HEK293 (cell line): ENCODE data around the gene GPHN.

Experiments
- CTCF ChIA-PET: fragments of 350-600 bp; formaldehyde crosslinking; extraction: SDS; loops from one replicate; lab custom pipeline; 2021; ENCODE audit warnings: antibody characterized with exemption; lab: Yijun Ruan, JAX
- POLR2A ChIA-PET: fragments of 300-600 bp; formaldehyde crosslinking; extraction: SDS; loops from one replicate; lab custom pipeline; 2020; ENCODE audit warnings: antibody characterized with exemption, inconsistent platforms; lab: Yijun Ruan, JAX
- H3K27ac ChIP-seq: fragments of 200-500 bp; sonication (Bioruptor generic); 2 replicates; pipeline ENCODE4 v1.5.1; 2014; ENCODE audit warnings: low read depth, low read length, control low read depth, inconsistent platforms; ENCODE audit errors: extremely low read depth
- H3K36me3 ChIP-seq, 2 experiments: fragments of 200-500 bp in 1 of 2; sonication (Bioruptor generic) in 1 of 2; 1 replicate in 1 of 2; 2 replicates in 1 of 2; pipeline ENCODE4 v1.5.1; 2014 to 2017; ENCODE audit warnings: inconsistent platforms in 2 of 2, low read length in 2 of 2; ENCODE audit not compliant: control insufficient read depth in 2 of 2, insufficient read depth in 1 of 2
- H3K4me1 ChIP-seq: fragments of 200-500 bp; sonication (Bioruptor generic); 2 replicates; pipeline ENCODE4 v1.5.1; 2014; ENCODE audit warnings: mild to moderate bottlenecking, low read length, inconsistent platforms; ENCODE audit not compliant: control insufficient read depth, insufficient read depth
- H3K4me3 ChIP-seq: 2 replicates; pipeline ENCODE4 v1.5.1; 2011; ENCODE audit warnings: low read depth, mild to moderate bottlenecking, control low read depth, low read length, moderate library complexity
- H3K9me3 ChIP-seq: fragments of 200-500 bp; sonication (Bioruptor generic); 2 replicates; pipeline ENCODE4 v1.5.1; 2014; ENCODE audit warnings: low read depth, low read length, inconsistent platforms; ENCODE audit not compliant: control insufficient read depth, insufficient read depth
- FEZF1 ChIP-seq: fragments of 450-650 bp; formaldehyde crosslinking; IDR thresholded peaks from 2 replicates; pipeline ENCODE4 v1.5.1; 2016; ENCODE audit warnings: missing biosample characterization, missing genetic modification characterization
- HOXA7 ChIP-seq: sonication (generic); formaldehyde crosslinking; IDR thresholded peaks from 2 replicates; pipeline ENCODE4 v1.8.1; 2022; ENCODE audit warnings: missing genetic modification reagents, borderline replicate concordance
- KLF7 ChIP-seq: fragments of 450-650 bp; formaldehyde crosslinking; IDR thresholded peaks from 2 replicates; pipeline ENCODE4 v1.5.1; 2016; ENCODE audit warnings: missing biosample characterization, missing genetic modification characterization, borderline replicate concordance
- SETDB1 ChIP-seq: IDR thresholded peaks from one replicate; pipeline ENCODE4 v1.6.1; 2017; ENCODE audit warnings: mild to moderate bottlenecking, low read length, moderate library complexity, mixed read lengths; ENCODE audit not compliant: insufficient read length
- YY1 ChIP-seq: fragments of 450-650 bp; formaldehyde crosslinking; IDR thresholded peaks from 2 replicates; pipeline ENCODE4 v1.5.1; 2018; ENCODE audit warnings: missing biosample characterization, missing genetic modification characterization
- YY2 ChIP-seq: fragments of 450-650 bp; formaldehyde crosslinking; IDR thresholded peaks from 2 replicates; pipeline ENCODE4 v1.5.1; 2016; ENCODE audit warnings: missing biosample characterization, missing genetic modification characterization
- ZBTB20 ChIP-seq: fragments of 450-650 bp; formaldehyde crosslinking; IDR thresholded peaks from 2 replicates; pipeline ENCODE4 v1.5.1; 2016; ENCODE audit warnings: missing biosample characterization, missing genetic modification characterization
- ZBTB8A ChIP-seq: fragments of 450-650 bp; formaldehyde crosslinking; IDR thresholded peaks from 2 replicates; pipeline ENCODE4 v1.5.1; 2016; ENCODE audit warnings: missing biosample characterization, missing genetic modification characterization
- ZFP41 ChIP-seq: fragments of 450-650 bp; formaldehyde crosslinking; IDR thresholded peaks from 2 replicates; pipeline ENCODE4 v1.5.1; 2016; ENCODE audit warnings: missing biosample characterization, missing genetic modification characterization, borderline replicate concordance
- ZNF10 ChIP-seq: fragments of 450-650 bp; formaldehyde crosslinking; IDR thresholded peaks from 2 replicates; pipeline ENCODE4 v1.5.1; 2017; ENCODE audit warnings: missing biosample characterization, missing genetic modification characterization
- ZNF280C ChIP-seq: fragments of 450-650 bp; formaldehyde crosslinking; IDR thresholded peaks from 2 replicates; pipeline ENCODE4 v1.5.1; 2016; ENCODE audit warnings: missing biosample characterization, missing genetic modification characterization
- ZNF335 ChIP-seq: fragments of 450-650 bp; formaldehyde crosslinking; conservative IDR thresholded peaks from 2 replicates; pipeline ENCODE4 v1.5.1; 2016; ENCODE audit warnings: missing biosample characterization, missing genetic modification characterization
- ZNF354C ChIP-seq: fragments of 450-650 bp; formaldehyde crosslinking; IDR thresholded peaks from 2 replicates; pipeline ENCODE4 v1.5.1; 2016; ENCODE audit warnings: missing biosample characterization, missing genetic modification characterization, low read depth, borderline replicate concordance
- ZNF529 ChIP-seq: fragments of 450-650 bp; formaldehyde crosslinking; IDR thresholded peaks from 2 replicates; pipeline ENCODE4 v1.5.1; 2017; ENCODE audit warnings: missing genetic modification characterization, missing biosample characterization; ENCODE audit not compliant: insufficient replicate concordance
- ZNF558 ChIP-seq: fragments of 450-650 bp; formaldehyde crosslinking; IDR thresholded peaks from 2 replicates; pipeline ENCODE4 v1.5.1; 2016; ENCODE audit warnings: missing biosample characterization, missing genetic modification characterization
- ZNF791 ChIP-seq: fragments of 450-650 bp; formaldehyde crosslinking; IDR thresholded peaks from 2 replicates; pipeline ENCODE4 v1.5.1; 2016; ENCODE audit warnings: missing biosample characterization, missing genetic modification characterization
- ZSCAN30 ChIP-seq: fragments of 450-650 bp; IDR thresholded peaks from 2 replicates; pipeline ENCODE4 v1.5.1; 2018; ENCODE audit warnings: missing biosample characterization, mild to moderate bottlenecking, missing genetic modification characterization, moderate library complexity
- TF ChIP-seq, protein P1 (sequence below): fragments of 450-650 bp; formaldehyde crosslinking; IDR thresholded peaks from 2 replicates; pipeline ENCODE4 v1.5.1; 2016; ENCODE audit warnings: missing biosample characterization, missing genetic modification characterization
- TF ChIP-seq, protein P2 (sequence below): fragments of 450-650 bp; formaldehyde crosslinking; IDR thresholded peaks from 2 replicates; pipeline ENCODE4 v1.5.1; 2016; ENCODE audit warnings: missing biosample characterization, missing genetic modification characterization, low read depth
- TF ChIP-seq, protein P3 (sequence below): fragments of 450-650 bp; formaldehyde crosslinking; IDR thresholded peaks from 2 replicates; pipeline ENCODE4; 2016; ENCODE audit warnings: missing biosample characterization, missing genetic modification characterization
- TF ChIP-seq, protein P4 (sequence below): fragments of 450-650 bp; formaldehyde crosslinking; IDR thresholded peaks from 2 replicates; pipeline ENCODE4 v1.5.1; 2017; ENCODE audit warnings: missing biosample characterization, missing genetic modification characterization

The GPHN gene

GRCh38 chr14:66804141-66804540, 296.2 kb downstream of the GPHN start (continued):
- TF ChIP-seq YY1 (tag by site-specific recombination) (no peak), ZNF10 (tag by site-specific recombination) (no peak), ZNF791 (tag by site-specific recombination) (no peak)
- TF ChIP-seq, all 188 proteins: peak for 0

GRCh38 chr14:66813636-66814035, 305.7 kb downstream of the GPHN start:
- POLR2A ChIA-PET, result no interaction called here

DNA sequence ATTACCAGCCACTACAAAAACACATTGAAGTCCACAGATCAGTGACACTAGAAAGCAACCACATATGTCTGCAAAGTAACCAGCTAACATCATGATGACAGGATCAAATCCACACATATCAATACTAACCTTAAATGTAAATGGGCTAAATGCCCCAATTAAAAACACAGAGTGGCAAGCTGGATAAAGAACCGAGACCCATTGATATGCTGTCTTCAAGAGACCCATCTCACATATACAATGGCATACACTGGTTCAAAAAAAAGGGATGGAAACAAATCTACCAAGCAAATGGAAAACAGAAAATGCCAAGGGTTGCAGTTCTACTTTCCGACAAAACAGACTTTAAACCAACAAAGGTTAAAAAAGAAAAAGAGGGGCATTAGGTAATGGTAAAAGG, 307.7 kb downstream of the GPHN start:
- Histone ChIP-seq H3K36me3 (peaks cover 0 to 11% of the 10 kb centered on the region in 2 experiments; a peak in 1 of 3 replicates), H3K4me3 (no peak overlapping the region), H3K9me3 (no peaks in the 10 kb centered on the region), H3K4me1 (no peaks in the 10 kb centered on the region), H3K27ac (no peak overlapping the region)
- CTCF ChIA-PET, result no interaction called here
- POLR2A ChIA-PET, result no interaction called here
- TF ChIP-seq ZNF529, result peak; percentile 88
- TF ChIP-seq SETDB1, result peak; percentile 87
- TF ChIP-seq ZNF558 (tag by site-specific recombination), result peak; percentile 50; the same call in 1 of the 2 replicates
- no peak for TF ChIP-seq ZBTB20 (tag by site-specific recombination)

More at GRCh38 chr14:66813636-66814035, 305.7 kb downstream of the GPHN start:
- TF ChIP-seq, protein P1, sequence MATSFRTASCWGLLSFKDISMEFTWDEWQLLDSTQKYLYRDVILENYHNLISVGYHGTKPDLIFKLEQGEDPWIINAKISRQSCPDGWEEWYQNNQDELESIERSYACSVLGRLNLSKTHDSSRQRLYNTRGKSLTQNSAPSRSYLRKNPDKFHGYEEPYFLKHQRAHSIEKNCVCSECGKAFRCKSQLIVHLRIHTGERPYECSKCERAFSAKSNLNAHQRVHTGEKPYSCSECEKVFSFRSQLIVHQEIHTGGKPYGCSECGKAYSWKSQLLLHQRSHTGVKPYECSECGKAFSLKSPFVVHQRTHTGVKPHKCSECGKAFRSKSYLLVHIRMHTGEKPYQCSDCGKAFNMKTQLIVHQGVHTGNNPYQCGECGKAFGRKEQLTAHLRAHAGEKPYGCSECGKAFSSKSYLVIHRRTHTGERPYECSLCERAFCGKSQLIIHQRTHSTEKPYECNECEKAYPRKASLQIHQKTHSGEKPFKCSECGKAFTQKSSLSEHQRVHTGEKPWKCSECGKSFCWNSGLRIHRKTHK (tag by site-specific recombination), result no peak
- no peak for TF ChIP-seq KLF7 (tag by site-specific recombination)
- TF ChIP-seq, protein P2, sequence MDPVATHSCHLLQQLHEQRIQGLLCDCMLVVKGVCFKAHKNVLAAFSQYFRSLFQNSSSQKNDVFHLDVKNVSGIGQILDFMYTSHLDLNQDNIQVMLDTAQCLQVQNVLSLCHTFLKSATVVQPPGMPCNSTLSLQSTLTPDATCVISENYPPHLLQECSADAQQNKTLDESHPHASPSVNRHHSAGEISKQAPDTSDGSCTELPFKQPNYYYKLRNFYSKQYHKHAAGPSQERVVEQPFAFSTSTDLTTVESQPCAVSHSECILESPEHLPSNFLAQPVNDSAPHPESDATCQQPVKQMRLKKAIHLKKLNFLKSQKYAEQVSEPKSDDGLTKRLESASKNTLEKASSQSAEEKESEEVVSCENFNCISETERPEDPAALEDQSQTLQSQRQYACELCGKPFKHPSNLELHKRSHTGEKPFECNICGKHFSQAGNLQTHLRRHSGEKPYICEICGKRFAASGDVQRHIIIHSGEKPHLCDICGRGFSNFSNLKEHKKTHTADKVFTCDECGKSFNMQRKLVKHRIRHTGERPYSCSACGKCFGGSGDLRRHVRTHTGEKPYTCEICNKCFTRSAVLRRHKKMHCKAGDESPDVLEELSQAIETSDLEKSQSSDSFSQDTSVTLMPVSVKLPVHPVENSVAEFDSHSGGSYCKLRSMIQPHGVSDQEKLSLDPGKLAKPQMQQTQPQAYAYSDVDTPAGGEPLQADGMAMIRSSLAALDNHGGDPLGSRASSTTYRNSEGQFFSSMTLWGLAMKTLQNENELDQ (tag by site-specific recombination), result no peak
- Histone ChIP-seq H3K4me1 (no peaks in the 10 kb centered on the region), H3K9me3 (no peaks in the 10 kb centered on the region), H3K4me3 (no peak overlapping the region), H3K27ac (no peak overlapping the region), H3K36me3 (peaks cover 0 to 11% of the 10 kb centered on the region in 2 experiments; a peak in 1 of 3 replicates)
- CTCF ChIA-PET, result no interaction called here

- no peak for TF ChIP-seq ZNF335 (tag by site-specific recombination)
- TF ChIP-seq, protein P3, sequence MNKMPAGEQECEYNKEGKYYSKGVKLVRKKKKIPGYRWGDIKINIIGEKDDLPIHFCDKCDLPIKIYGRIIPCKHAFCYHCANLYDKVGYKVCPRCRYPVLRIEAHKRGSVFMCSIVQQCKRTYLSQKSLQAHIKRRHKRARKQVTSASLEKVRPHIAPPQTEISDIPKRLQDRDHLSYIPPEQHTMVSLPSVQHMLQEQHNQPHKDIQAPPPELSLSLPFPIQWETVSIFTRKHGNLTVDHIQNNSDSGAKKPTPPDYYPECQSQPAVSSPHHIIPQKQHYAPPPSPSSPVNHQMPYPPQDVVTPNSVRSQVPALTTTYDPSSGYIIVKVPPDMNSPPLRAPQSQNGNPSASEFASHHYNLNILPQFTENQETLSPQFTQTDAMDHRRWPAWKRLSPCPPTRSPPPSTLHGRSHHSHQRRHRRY (tag by site-specific recombination), result no peak
- no peak for TF ChIP-seq ZNF354C (tag by site-specific recombination)
- no peak for TF ChIP-seq ZBTB8A (tag by site-specific recombination)
- no peak for TF ChIP-seq HOXA7 (CRISPR knock-in tag)
- no peak for TF ChIP-seq YY2 (tag by site-specific recombination)
- no peak for TF ChIP-seq ZSCAN30 (tag by site-specific recombination)
- no peak for TF ChIP-seq ZFP41 (tag by site-specific recombination)
- no peak for TF ChIP-seq FEZF1 (tag by site-specific recombination)
- TF ChIP-seq, protein P4, sequence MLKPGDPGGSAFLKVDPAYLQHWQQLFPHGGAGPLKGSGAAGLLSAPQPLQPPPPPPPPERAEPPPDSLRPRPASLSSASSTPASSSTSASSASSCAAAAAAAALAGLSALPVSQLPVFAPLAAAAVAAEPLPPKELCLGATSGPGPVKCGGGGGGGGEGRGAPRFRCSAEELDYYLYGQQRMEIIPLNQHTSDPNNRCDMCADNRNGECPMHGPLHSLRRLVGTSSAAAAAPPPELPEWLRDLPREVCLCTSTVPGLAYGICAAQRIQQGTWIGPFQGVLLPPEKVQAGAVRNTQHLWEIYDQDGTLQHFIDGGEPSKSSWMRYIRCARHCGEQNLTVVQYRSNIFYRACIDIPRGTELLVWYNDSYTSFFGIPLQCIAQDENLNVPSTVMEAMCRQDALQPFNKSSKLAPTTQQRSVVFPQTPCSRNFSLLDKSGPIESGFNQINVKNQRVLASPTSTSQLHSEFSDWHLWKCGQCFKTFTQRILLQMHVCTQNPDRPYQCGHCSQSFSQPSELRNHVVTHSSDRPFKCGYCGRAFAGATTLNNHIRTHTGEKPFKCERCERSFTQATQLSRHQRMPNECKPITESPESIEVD (tag by site-specific recombination), result no peak
- no peak for TF ChIP-seq ZNF10 (tag by site-specific recombination)
- TF ChIP-seq ZNF280C, result no peak
- ChIA-PET CTCF (no interaction called here), POLR2A (no interaction called here)
Measured at GRCh38 chr14:66824251-66824650, 316.3 kb downstream of the GPHN start.

More at GRCh38 chr14:66824251-66824650, 316.3 kb downstream of the GPHN start:
- Histone ChIP-seq H3K9me3 (no peaks in the 10 kb centered on the region), H3K36me3 (no peaks in the 10 kb centered on the region), H3K4me3 (no peak overlapping the region), H3K27ac (no peak overlapping the region), H3K4me1 (peaks cover 2% of the 10 kb centered on the region; the same call in 1 of the 2 replicates)
